HPDE6-E6E7 (cell line): ENCODE results near the gene SPTBN1.
"Not testable (repeated sequence)": the region's sequence is repeated elsewhere in the genome, so short reads cannot be mapped to it uniquely, and the experiment has no call there.

Experiments
- DNase-seq: peaks from one replicate; pipeline ENCODE4 v3.0.0; 2011; ENCODE audit warnings: missing footprints; ENCODE audit errors: extremely low spot score

Gene SPTBN1

GRCh38 chr2:54672590-54673456, 216.7 kb downstream of the SPTBN1 start:
- DNase-seq, result no peak

GRCh38 chr2:54673501-54673998, 217.4 kb downstream of the SPTBN1 start:
- peak; percentile 40 for DNase-seq

GRCh38 chr2:54675281-54675680, 219.2 kb downstream of the SPTBN1 start:
- DNase-seq, result no peak

- DNase-seq, result no peak
Measured at GRCh38 chr2:54675738-54676137, 219.6 kb downstream of the SPTBN1 start.

- DNase-seq, result no peak
Measured at GRCh38 chr2:54676656-54677055, 220.5 kb downstream of the SPTBN1 start.

- no peak for DNase-seq
Measured at GRCh38 chr2:54677476-54678265, 221.5 kb downstream of the SPTBN1 start.

GRCh38 chr2:54678719-54679118, 222.6 kb downstream of the SPTBN1 start:
- DNase-seq, result no peak

GRCh38 chr2:54680397-54681041, 224.4 kb downstream of the SPTBN1 start:
- no peak for DNase-seq

GRCh38 chr2:54681416-54681815, 225.3 kb downstream of the SPTBN1 start:
- DNase-seq, result no peak

- no peak for DNase-seq
Measured at GRCh38 chr2:54683596-54683995, 227.5 kb downstream of the SPTBN1 start.

GRCh38 chr2:54685263-54685775, 229.2 kb downstream of the SPTBN1 start:
- DNase-seq, result no peak

GRCh38 chr2:54687595-54688152, 231.5 kb downstream of the SPTBN1 start:
- no peak for DNase-seq

GRCh38 chr2:54691445-54692135, 235.5 kb downstream of the SPTBN1 start:
- DNase-seq, result no peak

GRCh38 chr2:54692556-54692955, 236.4 kb downstream of the SPTBN1 start:
- no peak for DNase-seq

- no peak for DNase-seq
Measured at GRCh38 chr2:54695378-54695777, 239.3 kb downstream of the SPTBN1 start.

- no peak for DNase-seq
Measured at GRCh38 chr2:54697934-54698333, 241.8 kb downstream of the SPTBN1 start.

- DNase-seq, result not testable (repeated sequence)
Measured at GRCh38 chr2:54698926-54699325, 242.8 kb downstream of the SPTBN1 start.

- DNase-seq, result no peak
Measured at GRCh38 chr2:54699665-54700064, 243.5 kb downstream of the SPTBN1 start.

- DNase-seq, result no peak
Measured at GRCh38 chr2:54701029-54701428, 244.9 kb downstream of the SPTBN1 start.

GRCh38 chr2:54704238-54704637, 248.1 kb downstream of the SPTBN1 start:
- no peak for DNase-seq
